Ishikawa (cell line): Measurements from ENCODE around the gene HBM.

Experiments used
- CEBPB ChIP-seq: IDR thresholded peaks from 2 replicates; pipeline ENCODE4 v1.6.1; 2012
- CREB1 ChIP-seq: IDR thresholded peaks from 2 replicates; pipeline ENCODE4 v1.6.1; 2012; ENCODE audit warnings: low read depth
- EGR1 ChIP-seq: IDR thresholded peaks from 2 replicates; pipeline ENCODE4 v1.6.1; 2012
- EP300 ChIP-seq: IDR thresholded peaks from 2 replicates; pipeline ENCODE4 v1.6.1; 2012; ENCODE audit warnings: borderline replicate concordance
- FOXM1 ChIP-seq: IDR thresholded peaks from 2 replicates; pipeline ENCODE4 v1.6.1; 2012; ENCODE audit warnings: low read depth, borderline replicate concordance
- NFIC ChIP-seq: IDR thresholded peaks from 2 replicates; pipeline ENCODE4 v1.6.1; 2012
- RAD21 ChIP-seq: IDR thresholded peaks from 2 replicates; pipeline ENCODE4 v1.6.1; 2012; ENCODE audit warnings: low read depth
- REST ChIP-seq: IDR thresholded peaks from 2 replicates; pipeline ENCODE4 v1.6.1; 2012; ENCODE audit warnings: low read depth, mild to moderate bottlenecking
- TAF1 ChIP-seq: IDR thresholded peaks from 2 replicates; pipeline ENCODE4 v1.6.1; 2012; ENCODE audit warnings: low read depth, mild to moderate bottlenecking
- TCF12 ChIP-seq: IDR thresholded peaks from 2 replicates; pipeline ENCODE4 v1.6.1; 2012; ENCODE audit warnings: low read depth
- TEAD4 ChIP-seq: IDR thresholded peaks from 2 replicates; pipeline ENCODE4 v1.6.1; 2012
- USF1 ChIP-seq: IDR thresholded peaks from 2 replicates; pipeline ENCODE4 v1.6.1; 2012
- YY1 ChIP-seq: IDR thresholded peaks from 2 replicates; pipeline ENCODE4 v1.6.1; 2012; ENCODE audit warnings: low read depth
- ZBTB7A ChIP-seq: IDR thresholded peaks from 2 replicates; pipeline ENCODE4 v1.6.1; 2012; ENCODE audit warnings: low read depth
- TF ChIP-seq, protein P1 (sequence below): IDR thresholded peaks from 2 replicates; pipeline ENCODE4 v1.6.1; 2012

Gene HBM

DNA sequence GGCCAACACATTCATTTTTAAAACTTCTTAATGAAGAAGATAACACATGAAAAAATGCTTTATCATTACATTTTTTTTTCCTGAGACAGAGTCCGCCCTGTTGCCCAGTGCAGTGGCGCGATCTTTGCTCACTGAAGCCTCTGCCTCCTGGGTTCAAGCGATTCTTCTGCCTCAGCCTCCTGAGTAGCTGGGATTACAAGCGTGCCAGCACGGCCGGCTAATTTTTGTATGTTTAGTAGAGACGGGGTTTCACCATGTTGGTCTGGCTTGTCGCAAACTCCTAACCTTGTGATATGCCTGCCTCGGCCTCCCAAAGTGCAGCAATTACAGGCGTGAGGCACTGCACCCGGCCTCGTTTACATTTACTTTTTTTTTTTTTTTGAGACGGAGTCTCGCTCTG is 27.7 kb downstream of the HBM start:
- TF ChIP-seq ZBTB7A (no peak), EGR1 (no peak), YY1 (no peak), TEAD4 (no peak), REST (no peak), TCF12 (no peak)

- TF ChIP-seq ZBTB7A (no peak), RAD21 (no peak), REST (no peak), FOXM1 (no peak), EP300 (no peak), NFIC (no peak), USF1 (no peak), TAF1 (no peak), EGR1 (no peak), CREB1 (no peak), TCF12 (no peak), CEBPB (no peak), YY1 (no peak), TEAD4 (no peak)
- TF ChIP-seq, protein P1, sequence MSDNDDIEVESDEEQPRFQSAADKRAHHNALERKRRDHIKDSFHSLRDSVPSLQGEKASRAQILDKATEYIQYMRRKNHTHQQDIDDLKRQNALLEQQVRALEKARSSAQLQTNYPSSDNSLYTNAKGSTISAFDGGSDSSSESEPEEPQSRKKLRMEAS, result no peak
Observed at GRCh38 chr16:194516-194915, 28.7 kb downstream of the HBM start.

- TF ChIP-seq ZBTB7A, result no peak
- no peak for TF ChIP-seq USF1
- TF ChIP-seq CEBPB, result no peak
- no peak for TF ChIP-seq YY1
- no peak for TF ChIP-seq REST
- TF ChIP-seq TCF12, result no peak
- TF ChIP-seq EGR1, result no peak
- TF ChIP-seq EP300, result no peak
- no peak for TF ChIP-seq NFIC
- TF ChIP-seq, protein P1, result no peak
- TF ChIP-seq FOXM1, result no peak
- no peak for TF ChIP-seq TEAD4
- no peak for TF ChIP-seq TAF1
- TF ChIP-seq RAD21, result no peak
- TF ChIP-seq CREB1, result no peak
Observed at GRCh38 chr16:200388-200787, 34.6 kb downstream of the HBM start.

- TF ChIP-seq YY1, result no peak
- TF ChIP-seq TAF1, result no peak
- TF ChIP-seq TEAD4, result no peak
- TF ChIP-seq RAD21, result no peak
- no peak for TF ChIP-seq REST
- no peak for TF ChIP-seq EGR1
- no peak for TF ChIP-seq TCF12
- TF ChIP-seq CREB1, result no peak
- TF ChIP-seq ZBTB7A, result no peak
- no peak for TF ChIP-seq USF1
- no peak for TF ChIP-seq EP300
- no peak for TF ChIP-seq NFIC
- no peak for TF ChIP-seq CEBPB
- TF ChIP-seq, protein P1, result no peak
- no peak for TF ChIP-seq FOXM1
Observed at GRCh38 chr16:203246-203645, 37.5 kb downstream of the HBM start.
